ENCODE results near the gene NXPH3. TPM values are rescaled to one million over a fixed set of nuclear protein-coding genes. Genes with fewer than 3 reads are reported as not detected.

NXPH3 gene
- total and polyA plus RNA-seq, 2 donors (not counting 1 experiment from before 2014, with no cell fraction given): not detected

DNA sequence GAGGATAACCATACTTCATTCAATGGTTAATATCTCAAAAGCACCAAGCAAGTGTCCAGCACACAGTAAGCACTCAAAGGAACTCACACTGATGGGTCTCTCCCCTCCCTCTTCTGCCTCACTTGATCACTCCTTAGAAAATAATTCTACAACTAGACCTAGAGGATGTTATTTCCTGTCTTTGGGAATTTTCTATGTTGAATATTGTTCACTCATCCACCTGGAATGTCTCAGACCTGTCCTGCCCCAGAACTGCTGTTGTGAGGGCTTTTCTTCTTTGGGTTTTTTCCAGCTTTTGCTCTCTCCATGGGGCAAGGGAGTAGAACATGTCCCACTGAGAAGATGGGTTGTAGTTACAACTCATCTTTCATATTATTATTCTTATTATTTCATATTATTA is 25.3 kb downstream of the NXPH3 start:
- TF ChIP-seq, protein P1, sequence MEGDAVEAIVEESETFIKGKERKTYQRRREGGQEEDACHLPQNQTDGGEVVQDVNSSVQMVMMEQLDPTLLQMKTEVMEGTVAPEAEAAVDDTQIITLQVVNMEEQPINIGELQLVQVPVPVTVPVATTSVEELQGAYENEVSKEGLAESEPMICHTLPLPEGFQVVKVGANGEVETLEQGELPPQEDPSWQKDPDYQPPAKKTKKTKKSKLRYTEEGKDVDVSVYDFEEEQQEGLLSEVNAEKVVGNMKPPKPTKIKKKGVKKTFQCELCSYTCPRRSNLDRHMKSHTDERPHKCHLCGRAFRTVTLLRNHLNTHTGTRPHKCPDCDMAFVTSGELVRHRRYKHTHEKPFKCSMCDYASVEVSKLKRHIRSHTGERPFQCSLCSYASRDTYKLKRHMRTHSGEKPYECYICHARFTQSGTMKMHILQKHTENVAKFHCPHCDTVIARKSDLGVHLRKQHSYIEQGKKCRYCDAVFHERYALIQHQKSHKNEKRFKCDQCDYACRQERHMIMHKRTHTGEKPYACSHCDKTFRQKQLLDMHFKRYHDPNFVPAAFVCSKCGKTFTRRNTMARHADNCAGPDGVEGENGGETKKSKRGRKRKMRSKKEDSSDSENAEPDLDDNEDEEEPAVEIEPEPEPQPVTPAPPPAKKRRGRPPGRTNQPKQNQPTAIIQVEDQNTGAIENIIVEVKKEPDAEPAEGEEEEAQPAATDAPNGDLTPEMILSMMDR (IDR thresholded peaks at IDR 0.05): no peak
- no peak for TF ChIP-seq EZH2 (IDR thresholded peaks at IDR 0.05; ENCODE audit: borderline replicate concordance, insufficient read depth, low read depth, low read length, poor library complexity, severe bottlenecking)
- ATAC-seq (ENCODE audit: low read depth): no peak
- no peaks in the 10 kb centered on the region for H3K4me1 ChIP-seq (ENCODE audit: control insufficient read depth in 2 of 2, insufficient read depth in 2 of 2, low read length in 2 of 2)
- Mint-ChIP-seq H3K27me3 (no peaks in the 10 kb centered on the region), H3K4me1 (no peaks in the 10 kb centered on the region), H3K4me3 (no peak overlapping the region), H3K9me3 (ENCODE audit: insufficient read depth) (no peaks in the 10 kb centered on the region), H3K27ac (no peak overlapping the region)
- CTCF ChIA-PET: interaction anchor here (1.7 kb wide), 1 partner anchor 95 kb away, joined by 4 read pairs; no protein-coding TSS in a partner anchor
- no peak overlapping the region for H3K4me3 ChIP-seq (ENCODE audit: control extremely low read depth in 1 of 5, extremely low read depth in 1 of 5, insufficient read depth in 1 of 5, low read depth in 2 of 5, low read length in 4 of 5)
- H3K79me2 ChIP-seq (ENCODE audit: control insufficient read depth, insufficient read depth, low read length): no peaks in the 10 kb centered on the region
- intact Hi-C loops (cut with micrococcal nuclease): no loop called here
- H3K27ac ChIP-seq (ENCODE audit: low read length in 2 of 2): no peak overlapping the region
- no peaks in the 10 kb centered on the region for H4K20me1 ChIP-seq (ENCODE audit: control insufficient read depth, insufficient read depth, low read length, poor library complexity, severe bottlenecking)
- no peaks in the 10 kb centered on the region for H3K27me3 ChIP-seq (replicated peaks in 1 of 4; ENCODE audit: control extremely low read depth in 1 of 4, control insufficient read depth in 3 of 4, insufficient read depth in 4 of 4, low read length in 3 of 4)
- no peak overlapping the region for H3K9ac ChIP-seq (ENCODE audit: low read length)
- no peak overlapping the region for H3K4me2 ChIP-seq (replicated peaks; ENCODE audit: low read depth, low read length, poor library complexity, severe bottlenecking)
- POLR2A ChIA-PET: no interaction called here
- no peak overlapping the region for H2AFZ ChIP-seq (ENCODE audit: insufficient read depth, low read depth, low read length, poor library complexity, severe bottlenecking)
- H3K9me3 ChIP-seq (ENCODE audit: control extremely low read depth in 1 of 3, control insufficient read depth in 2 of 3, insufficient read depth in 1 of 3, low read length in 2 of 3): no peaks in the 10 kb centered on the region
- peaks cover 20 to 90% of the 10 kb centered on the region in 2 experiments for H3K36me3 ChIP-seq (replicated peaks in 1 of 2; ENCODE audit: control extremely low read depth in 1 of 2, control insufficient read depth in 1 of 2, extremely low read depth in 1 of 2, insufficient read depth in 2 of 2, low read length in 1 of 2)
- DNase-seq: no peak

DNA sequence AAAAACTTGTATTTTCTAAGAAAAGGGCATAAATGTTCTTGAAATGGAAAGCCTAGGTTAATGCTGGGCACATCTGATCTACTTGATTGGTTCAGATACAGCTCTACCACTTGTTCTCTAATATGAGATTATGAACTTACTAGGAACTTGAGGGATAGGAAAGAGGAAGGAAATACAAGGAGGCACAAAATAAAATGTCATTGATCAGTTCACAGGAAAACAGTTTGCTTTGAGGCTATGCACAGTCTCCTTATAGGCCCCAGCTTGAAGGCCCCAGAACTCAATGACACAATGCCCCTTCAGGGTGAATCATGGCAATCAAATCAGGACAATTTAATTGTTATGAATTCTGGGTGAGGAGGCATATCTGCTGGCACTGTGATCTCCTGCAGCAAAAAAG is 27.1 kb downstream of the NXPH3 start:
- Mint-ChIP-seq H3K9me3 (ENCODE audit: insufficient read depth) (no peaks in the 10 kb centered on the region), H3K27ac (no peak overlapping the region), H3K27me3 (no peaks in the 10 kb centered on the region), H3K4me1 (no peaks in the 10 kb centered on the region), H3K4me3 (no peak overlapping the region)
- no peak for TF ChIP-seq EZH2 (IDR thresholded peaks at IDR 0.05; ENCODE audit: borderline replicate concordance, insufficient read depth, low read depth, low read length, poor library complexity, severe bottlenecking)
- TF ChIP-seq, protein P1 (IDR thresholded peaks at IDR 0.05): no peak
- H4K20me1 ChIP-seq (ENCODE audit: control insufficient read depth, insufficient read depth, low read length, poor library complexity, severe bottlenecking): no peaks in the 10 kb centered on the region
- no peaks in the 10 kb centered on the region for H3K9me3 ChIP-seq (ENCODE audit: control extremely low read depth in 1 of 3, control insufficient read depth in 2 of 3, insufficient read depth in 1 of 3, low read length in 2 of 3)
- H2AFZ ChIP-seq (ENCODE audit: insufficient read depth, low read depth, low read length, poor library complexity, severe bottlenecking): no peak overlapping the region
- intact Hi-C loops (cut with micrococcal nuclease): no loop called here
- H3K79me2 ChIP-seq (ENCODE audit: control insufficient read depth, insufficient read depth, low read length): no peaks in the 10 kb centered on the region
- H3K27ac ChIP-seq (ENCODE audit: low read length in 2 of 2): no peak overlapping the region
- H3K4me1 ChIP-seq (ENCODE audit: control insufficient read depth in 2 of 2, insufficient read depth in 2 of 2, low read length in 2 of 2): no peaks in the 10 kb centered on the region
- peaks cover 23 to 88% of the 10 kb centered on the region in 2 experiments for H3K36me3 ChIP-seq (replicated peaks in 1 of 2; ENCODE audit: control extremely low read depth in 1 of 2, control insufficient read depth in 1 of 2, extremely low read depth in 1 of 2, insufficient read depth in 2 of 2, low read length in 1 of 2)
- no peaks in the 10 kb centered on the region for H3K27me3 ChIP-seq (replicated peaks in 1 of 4; ENCODE audit: control extremely low read depth in 1 of 4, control insufficient read depth in 3 of 4, insufficient read depth in 4 of 4, low read length in 3 of 4)
- DNase-seq: no peak
- no peak for ATAC-seq (ENCODE audit: low read depth)
- H3K4me3 ChIP-seq (ENCODE audit: control extremely low read depth in 1 of 5, extremely low read depth in 1 of 5, insufficient read depth in 1 of 5, low read depth in 2 of 5, low read length in 4 of 5): no peak overlapping the region
- no peak overlapping the region for H3K4me2 ChIP-seq (replicated peaks; ENCODE audit: low read depth, low read length, poor library complexity, severe bottlenecking)
- no peak overlapping the region for H3K9ac ChIP-seq (ENCODE audit: low read length)
- ChIA-PET POLR2A (no interaction called here), CTCF (interaction anchor here (0.6 to 1.5 kb wide), 3 partner anchors 12 to 207 kb away, joined by 4 read pairs; no protein-coding TSS in a partner anchor)

Data from B cell (primary cell).